HCT116 (cell line): Measurements from ENCODE around the gene ENSA. TPM values are rescaled to one million over a fixed set of nuclear protein-coding genes. Genes with fewer than 3 reads are reported as not detected.

Experiments used
- ATAC-seq: fragments of 200-7000 bp; cut with Tn5 transposase; 2 replicates; pipeline ENCODE4 v1.9.1; 2020; ENCODE audit warnings: mild to moderate bottlenecking, moderate library complexity
- BruUV-seq: library from RNA; stranded (reverse); fragments of 400-500 nt; replicated peaks from 2 replicates; lab custom pipeline; 2021; lab: Mats Ljungman, UMichigan
- CTCF ChIA-PET: fragments of 300-600 bp; sonication (Branson Sonifier 250); formaldehyde crosslinking; loops from one replicate; lab custom pipeline; 2021; ENCODE audit warnings: antibody characterized with exemption; lab: Charles Lee
- POLR2A ChIA-PET: fragments of 300-600, 350-600 bp; sonication (Branson Sonifier 250); formaldehyde crosslinking; loops from one replicate; lab custom pipeline; 2021; ENCODE audit warnings: antibody characterized with exemption; lab: Charles Lee
- RAD21 ChIA-PET, 2 experiments: fragments of 300-600 bp; sonication (Branson Sonifier 250); formaldehyde crosslinking; loops; one replicate each; lab custom pipeline; 2023; ENCODE audit warnings: low total read pairs in 2 of 2; ENCODE audit not compliant: uncharacterized antibody in 2 of 2, unreplicated experiment in 2 of 2, low non-redundant PET in 1 of 2; lab: Charles Lee
- DNase-seq: peaks from one replicate; pipeline ENCODE4 v3.0.0-alpha.2; 2010; ENCODE audit warnings: low read depth, low spot score
- H2AFZ ChIP-seq: fragments of 200-600 bp; shearing (Covaris generic), sonication (generic); 2 replicates; pipeline ENCODE4 v1.6.1; 2017; ENCODE audit warnings: low read depth, mixed run types, mixed read lengths, antibody characterized with exemption, low read length; ENCODE audit not compliant: poor library complexity, severe bottlenecking
- H3K27ac ChIP-seq: 2 replicates; pipeline ENCODE4 v1.5.1; 2012; ENCODE audit warnings: low read depth, low read length
- H3K27me3 ChIP-seq: fragments of 200-600 bp; sonication (generic); 2 replicates; pipeline ENCODE4 v1.6.1; 2016; ENCODE audit warnings: mixed run types, low read length, mixed read lengths; ENCODE audit not compliant: insufficient read depth
- H3K36me3 ChIP-seq, 2 experiments: fragments of 200-500 bp in 1 of 2; fragments of 200-600 bp in 1 of 2; sonication (Bioruptor generic) in 1 of 2; sonication (generic) in 1 of 2; 2 replicates each; pipeline versions ENCODE4 v1.5.1 to v1.6.1; 2014 to 2016; ENCODE audit warnings: low read length in 2 of 2, inconsistent platforms in 1 of 2, mixed read lengths in 1 of 2, mixed run types in 1 of 2; ENCODE audit not compliant: insufficient read depth in 2 of 2, control insufficient read depth in 1 of 2
- H3K4me1 ChIP-seq, 2 experiments: fragments of 200-600 bp in 1 of 2; sonication (generic) in 1 of 2; 2 replicates each; pipeline versions ENCODE4 v1.5.1 to v1.6.1; 2012 to 2017; ENCODE audit warnings: low read length in 2 of 2, inconsistent platforms in 1 of 2, mild to moderate bottlenecking in 1 of 2, mixed read lengths in 1 of 2, mixed run types in 1 of 2, moderate library complexity in 1 of 2; ENCODE audit not compliant: insufficient read depth in 2 of 2, control insufficient read depth in 1 of 2
- H3K4me2 ChIP-seq: fragments of 200-600 bp; sonication (generic); 2 replicates; pipeline ENCODE4 v1.6.1; 2017; ENCODE audit warnings: mixed run types, low read length, mixed read lengths
- H3K4me3 ChIP-seq, 2 experiments: fragments of 200-600 bp in 1 of 2; sonication (generic) in 1 of 2; replicated peaks in 1 of 2; 2 replicates each; pipeline ENCODE4 v1.5.1; 2011 to 2016; ENCODE audit warnings: low read length in 2 of 2, control low read depth in 1 of 2, low read depth in 1 of 2, mild to moderate bottlenecking in 1 of 2, mixed read lengths in 1 of 2, mixed run types in 1 of 2
- H3K79me2 ChIP-seq: fragments of 200-600 bp; sonication (generic); 2 replicates; pipeline ENCODE4 v1.6.1; 2017; ENCODE audit warnings: mild to moderate bottlenecking, mixed run types, low read length, moderate library complexity, mixed read lengths; ENCODE audit not compliant: insufficient read depth
- H3K9ac ChIP-seq: fragments of 200-600 bp; sonication (generic); 2 replicates; pipeline ENCODE4 v1.6.1; 2016; ENCODE audit warnings: low read length, mixed read lengths
- H3K9me2 ChIP-seq: fragments of 200-600 bp; sonication (generic), shearing (Covaris generic); 2 replicates; pipeline ENCODE4 v1.6.1; 2017; ENCODE audit warnings: mixed run types, mild to moderate bottlenecking, moderate library complexity; ENCODE audit not compliant: insufficient read depth
- H3K9me3 ChIP-seq, 2 experiments: fragments of 200-500 bp in 1 of 2; fragments of 200-600 bp in 1 of 2; sonication (Bioruptor generic) in 1 of 2; sonication (generic) in 1 of 2; 2 replicates each; pipeline ENCODE4 v1.6.1; 2014 to 2017; ENCODE audit warnings: low read length in 2 of 2, mixed read lengths in 2 of 2, inconsistent platforms in 1 of 2, low read depth in 1 of 2, mild to moderate bottlenecking in 1 of 2, mixed run types in 1 of 2, moderate library complexity in 1 of 2; ENCODE audit not compliant: control insufficient read depth in 1 of 2, insufficient read depth in 1 of 2
- H4K20me1 ChIP-seq: fragments of 200-600 bp; sonication (generic), shearing (Covaris generic); 2 replicates; pipeline ENCODE4 v1.6.1; 2017; ENCODE audit warnings: mixed run types, mild to moderate bottlenecking, moderate library complexity; ENCODE audit not compliant: insufficient read depth
- ATF3 ChIP-seq: IDR thresholded peaks from 2 replicates; pipeline ENCODE4 v1.6.1; 2012
- CBX3 ChIP-seq: IDR thresholded peaks from 2 replicates; pipeline ENCODE4 v1.6.1; 2012; ENCODE audit warnings: low read depth
- CTCF ChIP-seq, 3 experiments: fragments of 200-600 bp in 1 of 3; sonication (generic) in 1 of 3; IDR thresholded peaks in 2 of 3; conservative IDR thresholded peaks in 1 of 3; 2 replicates each; pipeline ENCODE4 v1.5.1; 2012 to 2017; ENCODE audit warnings: low read depth in 2 of 3, low read length in 2 of 3, antibody characterized with exemption in 1 of 3, borderline replicate concordance in 1 of 3, control low read depth in 1 of 3, mild to moderate bottlenecking in 1 of 3, mixed read lengths in 1 of 3, mixed run types in 1 of 3, moderate library complexity in 1 of 3; ENCODE audit not compliant: insufficient read depth in 1 of 3
- EGR1 ChIP-seq: IDR thresholded peaks from 2 replicates; pipeline ENCODE4 v1.6.1; 2012; ENCODE audit warnings: low read depth
- EZH2 ChIP-seq: fragments of 200-600 bp; sonication (generic); IDR thresholded peaks from 2 replicates; pipeline ENCODE4 v1.6.1; 2017; ENCODE audit warnings: antibody characterized with exemption, mixed run types
- FOSL1 ChIP-seq: IDR thresholded peaks from 2 replicates; pipeline ENCODE4 v1.6.1; 2012; ENCODE audit warnings: low read depth
- JUND ChIP-seq: IDR thresholded peaks from 2 replicates; pipeline ENCODE4 v1.6.1; 2012
- MAX ChIP-seq: IDR thresholded peaks from 2 replicates; pipeline ENCODE4 v1.6.1; 2012
- POLR2A ChIP-seq: IDR thresholded peaks from 2 replicates; pipeline ENCODE4 v1.7.0; 2011; ENCODE audit warnings: borderline replicate concordance; ENCODE audit not compliant: insufficient read depth, insufficient read length; ENCODE audit errors: extremely low read depth
- POLR2AphosphoS5 ChIP-seq: IDR thresholded peaks from 2 replicates; pipeline ENCODE4 v1.6.1; 2011; ENCODE audit warnings: mild to moderate bottlenecking, low read depth, low read length, moderate library complexity
- RAD21 ChIP-seq: IDR thresholded peaks from 2 replicates; pipeline ENCODE4 v1.6.1; 2012; ENCODE audit warnings: low read depth, mild to moderate bottlenecking
- SRF ChIP-seq: IDR thresholded peaks from 2 replicates; pipeline ENCODE4 v1.6.1; 2012; ENCODE audit warnings: low read depth
- intact Hi-C: fragments of 100-400 bp; cut with micrococcal nuclease; formaldehyde crosslinking; loops from 2 replicates; pipeline ENCODE4 v1.10.0; 2022
- total RNA-seq: library from RNA; stranded (reverse); gene quantifications from one replicate; pipeline ENCODE4 v1.2.1, GENCODE V29; 2021; ENCODE audit not compliant: unreplicated experiment

Gene ENSA
- total RNA-seq, 1 experiment from 2014 or later = 130 TPM

- no peak overlapping the region for H3K4me2 ChIP-seq
- H3K9me3 ChIP-seq = no peaks in the 10 kb centered on the region
- H3K27me3 ChIP-seq = no peaks in the 10 kb centered on the region
- H2AFZ ChIP-seq = no peak overlapping the region
- H3K4me3 ChIP-seq = no peak overlapping the region
- no peaks in the 10 kb centered on the region; the same call in 1 of the 2 replicates for H3K79me2 ChIP-seq
- ChIA-PET POLR2A (interaction anchor here (1.4 to 3.4 kb wide), 4 partner anchors 10 to 59 kb away, joined by 5 to 28 read pairs (median 6); partner anchors contain the start of genes ENSA and MCL1), CTCF (interaction anchor here (0.7 to 3.2 kb wide), 4 partner anchors 10 to 1415 kb away, joined by 3 to 15 read pairs (median 6); partner anchors contain the start of gene ENSA), RAD21 (interaction anchor here in 1 of 2 experiments (1.1 kb wide), 1 partner anchor 193 kb away, joined by 3 read pairs; no protein-coding TSS in a partner anchor)
- H4K20me1 ChIP-seq = no peaks in the 10 kb centered on the region
- DNase-seq = no peak
- peaks cover 10 to 39% of the 10 kb centered on the region in 2 experiments for H3K36me3 ChIP-seq
- TF ChIP-seq MAX (no peak), JUND (no peak), SRF (no peak), FOSL1 (no peak), POLR2AphosphoS5 (no peak), EZH2 (no peak), RAD21 (peak; percentile 60), CBX3 (no peak), EGR1 (no peak; the same call in 1 of the 2 replicates), POLR2A (no peak), CTCF (IDR thresholded peaks at IDR 0.05 in 2 of 3, conservative IDR thresholded peaks at IDR 0.05 in 1 of 3; ENCODE audit: borderline replicate concordance in 1 of 3, insufficient read depth in 1 of 3, low read depth in 2 of 3, low read length in 2 of 3) (peak; percentile 26 to 41 (median 41); a peak in 3 of 6 replicates), ATF3 (no peak)
- H3K4me1 ChIP-seq = peaks cover 14 to 46% of the 10 kb centered on the region in 2 experiments
- no TSS peak for BruUV-seq
- H3K9ac ChIP-seq = no peak overlapping the region; the same call in 1 of the 2 replicates
- peak; percentile 75 for ATAC-seq
- H3K27ac ChIP-seq = peak overlapping the region; percentile 38; the same call in 1 of the 2 replicates
- H3K9me2 ChIP-seq = no peaks in the 10 kb centered on the region
- intact Hi-C loops = loop anchor here (2.0 to 10.0 kb wide), 3 partner anchors 41 to 305 kb away; partner anchors contain the start of genes MCL1 and SETDB1
Observed at GRCh38 chr1:150619576-150620509, 9.6 kb downstream of the ENSA start.
